Activated gamma-delta T cell (primary cell): Measurements from ENCODE around the gene MMD.
A peak's percentile ranks its signal among the peaks of the same experiment; 100 is the strongest.
"Not testable (repeated sequence)": the region's sequence is repeated elsewhere in the genome, so short reads cannot be mapped to it uniquely, and the experiment has no call there.

Source experiments
- DNase-seq: peaks from one replicate; lab custom pipeline; 2025; lab: John Stamatoyannopoulos, UW

The MMD gene

DNA sequence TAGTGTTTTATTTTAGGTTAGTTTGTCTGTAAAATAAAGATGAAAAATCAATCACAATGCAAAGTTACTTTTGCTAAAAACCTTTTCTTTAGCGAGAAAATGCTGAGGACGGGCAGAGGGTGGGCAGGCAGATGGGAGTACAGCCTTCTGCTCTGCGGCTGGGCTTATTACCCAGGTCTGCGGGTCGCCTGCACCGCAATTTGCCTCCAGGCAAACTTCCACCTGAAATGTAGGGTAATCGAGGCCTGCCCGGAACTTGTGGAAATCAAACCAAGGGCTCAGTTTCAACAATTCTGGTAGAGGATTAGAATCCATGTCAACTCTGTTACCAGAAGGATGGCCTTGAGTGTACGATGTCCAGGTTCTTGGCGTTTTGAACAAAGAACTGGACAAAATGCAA is 22.3 kb upstream of the MMD start:
- no peak for DNase-seq

DNA sequence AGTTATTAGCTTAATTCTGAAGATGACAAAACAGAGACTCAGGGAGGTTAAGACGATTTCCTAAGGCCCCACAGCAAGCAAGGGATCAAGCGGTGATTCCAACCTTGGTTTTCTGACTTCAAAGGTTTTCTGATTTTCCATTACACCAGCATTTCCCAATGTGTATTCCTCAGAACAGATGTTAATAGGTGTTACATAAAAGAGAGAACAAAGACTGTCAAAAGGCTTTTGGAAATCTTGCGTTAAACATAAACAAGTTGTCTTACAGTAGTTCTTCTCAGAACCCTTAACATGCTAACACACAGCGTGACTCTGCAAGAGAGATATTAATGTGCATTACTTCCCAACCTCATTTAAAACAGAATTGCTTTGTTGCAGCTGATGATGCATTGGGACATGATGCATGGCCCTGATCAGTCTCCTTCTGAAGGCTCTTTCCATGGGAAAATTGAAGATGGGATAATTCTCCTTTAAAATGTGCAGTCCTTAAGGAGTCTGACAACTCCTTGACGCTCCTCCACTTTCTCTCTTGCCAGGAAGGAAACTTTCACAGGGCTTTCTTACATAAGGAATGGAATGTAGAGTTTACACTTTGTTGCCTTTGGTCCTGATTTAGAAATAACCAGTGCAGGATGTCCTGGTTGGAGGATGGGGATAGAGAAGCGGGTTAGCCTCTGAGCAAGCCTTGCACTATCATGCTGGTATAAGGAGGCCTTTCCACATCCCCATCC is 21.5 kb upstream of the MMD start:
- no peak for DNase-seq

- no peak for DNase-seq
These were observed 20.8 kb upstream of the MMD start for GRCh38 chr17:55442462-55442861.

DNA sequence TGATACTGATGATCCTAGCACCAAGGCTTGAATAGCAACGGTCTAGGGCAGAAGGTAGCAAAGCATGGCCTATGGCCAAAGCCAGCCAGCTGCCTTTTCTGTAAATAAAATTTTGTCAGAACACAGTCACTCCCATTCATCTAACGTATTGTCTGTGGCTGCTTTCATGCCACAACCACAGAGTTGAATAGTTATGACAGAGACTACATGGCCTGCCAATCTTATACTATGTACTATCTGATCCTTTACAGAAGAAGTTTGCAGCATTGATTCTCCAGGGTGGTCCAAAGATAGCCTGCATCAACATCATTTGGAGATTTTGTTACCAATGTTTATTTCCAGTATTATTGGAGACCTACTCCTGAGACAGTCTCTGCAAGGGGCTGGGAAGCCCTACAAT is 19.9 kb upstream of the MMD start:
- DNase-seq: no peak

GRCh38 chr17:55440391-55440790 is 18.8 kb upstream of the MMD start:
- no peak for DNase-seq

DNA sequence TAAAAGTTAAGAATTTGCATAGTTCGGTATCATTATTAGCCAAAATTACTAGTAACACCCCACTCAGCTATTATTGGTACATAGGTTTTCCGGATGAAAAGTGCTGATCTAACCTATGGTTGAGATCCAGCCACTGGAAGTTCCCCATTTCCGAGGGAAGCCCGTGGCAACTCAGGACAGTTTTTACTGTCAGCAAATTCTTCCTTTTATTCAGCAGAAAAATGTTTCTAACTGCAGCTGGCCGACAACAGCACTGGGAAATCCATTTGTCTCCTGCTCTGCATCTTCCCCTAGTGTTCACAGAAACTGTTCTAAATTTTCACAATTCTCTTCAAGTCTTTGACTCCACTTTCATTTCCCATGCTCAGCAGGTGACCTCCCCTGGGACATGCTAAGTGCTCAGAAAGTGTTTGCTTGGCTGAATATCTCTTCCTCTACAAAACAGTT is 15.5 kb upstream of the MMD start:
- no peak for DNase-seq

DNA sequence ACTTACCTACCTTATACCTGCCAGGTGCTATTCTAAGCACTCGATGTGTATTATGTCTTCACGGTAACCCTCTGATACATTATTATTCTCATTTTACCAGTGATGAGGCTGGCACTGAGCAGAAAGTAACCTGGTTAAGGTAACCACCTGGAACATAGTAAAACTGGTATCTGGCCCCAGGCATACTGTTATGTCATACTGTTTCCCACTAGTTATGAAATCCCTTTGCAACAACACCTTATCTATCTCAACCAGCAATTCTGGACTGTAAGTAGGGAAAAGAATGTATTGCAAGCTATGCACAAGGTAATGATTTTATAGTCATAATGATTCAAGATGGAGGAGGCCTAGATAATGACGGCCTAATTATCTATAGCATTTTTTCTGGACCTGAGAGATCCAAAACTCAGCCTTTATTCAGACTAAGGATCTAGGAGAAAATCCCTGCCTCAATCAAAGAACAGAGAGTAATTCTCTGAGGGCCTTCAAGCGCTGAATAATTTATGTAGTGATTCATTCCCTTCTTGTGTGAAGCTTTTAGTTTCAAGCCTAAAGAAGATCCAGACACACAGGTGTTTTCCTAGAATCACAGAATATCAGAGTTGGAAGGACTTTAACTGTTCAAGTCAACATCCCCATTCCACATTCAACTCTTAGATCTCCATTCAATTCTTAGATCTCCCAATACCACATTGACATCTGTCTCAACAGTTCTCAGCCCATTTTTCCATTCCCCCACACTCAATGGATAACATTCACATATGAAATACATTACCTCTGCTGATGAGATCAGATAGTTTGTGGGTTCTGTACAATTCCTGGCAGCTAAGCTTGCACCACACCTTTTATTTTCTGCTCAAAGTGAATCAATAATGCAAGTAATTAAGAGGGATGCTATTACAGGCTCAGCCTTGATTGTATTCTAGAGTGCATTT is 14.9 kb upstream of the MMD start:
- DNase-seq: no peak

- DNase-seq: no peak
These were observed 13.8 kb upstream of the MMD start for GRCh38 chr17:55435408-55435807.

DNA sequence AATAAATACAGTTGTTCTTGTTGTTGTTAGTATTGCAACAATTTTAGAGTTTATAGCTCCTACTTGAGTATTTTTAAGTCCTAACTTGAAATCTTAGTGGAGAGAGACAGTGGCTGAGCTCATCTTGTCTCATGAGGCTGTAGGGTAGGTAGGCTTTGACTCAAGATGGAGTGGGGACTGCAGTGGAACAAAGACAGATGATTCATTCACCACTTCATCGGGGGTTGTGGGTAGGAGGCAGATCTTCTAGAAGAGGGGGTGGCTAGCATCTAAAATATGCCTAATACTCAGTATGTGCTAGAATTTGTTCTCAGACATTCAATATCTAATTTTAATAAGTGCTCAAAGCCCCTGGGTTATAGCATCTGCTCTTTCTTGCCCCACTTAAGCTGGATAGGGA is 13.1 kb upstream of the MMD start:
- DNase-seq: no peak

- no peak for DNase-seq
These were observed 12.2 kb upstream of the MMD start for GRCh38 chr17:55433629-55434422.

GRCh38 chr17:55433029-55433628 is 11.5 kb upstream of the MMD start:
- DNase-seq: no peak

DNA sequence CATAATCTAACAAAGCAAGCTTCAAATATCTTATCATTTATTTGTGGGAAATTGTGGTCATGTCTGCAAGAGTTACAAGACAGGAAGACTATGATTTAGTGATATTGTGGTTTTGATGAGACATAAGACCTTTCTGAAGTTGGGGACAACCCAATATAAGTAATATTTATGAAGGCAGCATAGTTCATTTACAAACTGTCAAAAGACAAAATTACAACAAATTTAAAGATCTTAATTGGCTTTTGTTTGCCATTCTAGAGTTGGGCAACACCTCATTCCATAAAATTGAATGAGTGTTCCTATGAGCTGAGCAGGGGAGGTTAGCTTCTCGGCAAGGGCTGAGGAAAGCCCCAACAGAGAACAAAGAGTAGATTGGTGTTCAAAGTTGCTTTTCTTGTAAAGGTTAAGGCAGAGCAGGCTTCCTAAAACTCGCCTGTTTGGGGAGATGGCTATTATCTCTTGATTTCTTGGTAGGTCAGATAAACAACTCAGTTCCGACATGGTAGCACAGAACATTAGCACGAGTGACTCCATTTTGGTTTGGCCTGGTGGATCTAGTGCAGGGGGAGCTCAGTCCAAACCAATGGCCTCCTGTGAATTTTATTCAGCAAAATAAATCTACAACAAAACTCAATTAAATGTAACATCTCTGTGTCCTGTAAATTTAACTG is 10.9 kb upstream of the MMD start:
- DNase-seq: no peak

DNA sequence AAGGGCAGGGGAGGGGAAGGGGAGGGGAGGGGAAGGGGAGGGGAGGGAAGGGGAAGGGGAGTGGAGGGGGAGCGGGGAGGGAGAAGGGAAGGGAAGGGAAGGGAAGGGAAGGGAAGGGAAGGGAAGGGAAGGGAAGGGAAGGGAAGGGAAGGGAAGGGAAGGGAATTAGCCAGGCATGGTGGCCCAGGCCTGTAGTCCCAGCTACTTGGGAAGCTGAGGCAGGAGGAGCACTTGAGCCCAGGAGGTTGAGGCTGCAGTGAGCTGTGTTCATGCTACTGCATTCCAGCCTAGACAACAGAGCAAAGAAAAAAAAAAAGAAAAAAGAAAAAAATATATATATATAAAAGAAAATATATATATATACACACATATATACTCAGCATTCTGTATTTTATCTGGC is 10.3 kb upstream of the MMD start:
- DNase-seq: not testable (repeated sequence)

DNA sequence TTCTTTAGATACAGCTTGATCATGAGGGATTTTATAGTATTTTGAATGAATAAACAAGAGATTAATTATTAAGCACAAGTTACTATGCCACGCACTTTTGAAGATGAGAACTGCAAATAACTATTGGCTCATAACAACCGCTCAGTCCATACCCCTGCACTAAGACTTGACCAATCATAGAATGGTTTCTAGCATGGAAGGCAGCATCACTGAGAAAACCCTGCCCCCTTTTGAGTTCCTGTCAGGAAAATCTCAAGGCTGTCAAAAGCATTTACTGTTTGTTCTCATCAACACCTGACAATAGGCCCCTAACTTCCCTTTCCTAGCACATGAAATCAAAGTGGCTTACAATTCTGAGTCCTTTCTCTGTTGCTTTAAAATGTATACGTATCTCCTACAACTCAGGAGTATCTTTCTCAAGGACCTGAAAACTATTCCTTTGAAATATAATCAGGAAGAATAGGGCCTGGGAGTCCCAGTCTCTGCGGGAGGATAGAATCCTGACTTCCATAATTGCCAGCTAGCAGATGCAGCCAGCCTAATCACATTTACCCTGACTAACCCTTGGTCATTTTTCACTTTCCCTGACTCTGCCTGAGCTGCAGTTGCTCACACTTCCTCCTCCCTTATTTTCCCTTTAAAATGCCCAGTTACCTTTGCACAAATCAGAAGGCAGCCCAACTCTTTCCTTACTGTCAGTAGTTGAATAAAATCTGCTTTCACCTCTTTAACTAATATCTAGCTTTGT is 9.1 kb upstream of the MMD start:
- DNase-seq: no peak

- no peak for DNase-seq
These were observed 5.9 kb upstream of the MMD start for GRCh38 chr17:55427587-55427882.

GRCh38 chr17:55426851-55427586 is 5.4 kb upstream of the MMD start:
- DNase-seq: no peak

GRCh38 chr17:55424893-55425540 is 3.4 kb upstream of the MMD start:
- DNase-seq: no peak

DNA sequence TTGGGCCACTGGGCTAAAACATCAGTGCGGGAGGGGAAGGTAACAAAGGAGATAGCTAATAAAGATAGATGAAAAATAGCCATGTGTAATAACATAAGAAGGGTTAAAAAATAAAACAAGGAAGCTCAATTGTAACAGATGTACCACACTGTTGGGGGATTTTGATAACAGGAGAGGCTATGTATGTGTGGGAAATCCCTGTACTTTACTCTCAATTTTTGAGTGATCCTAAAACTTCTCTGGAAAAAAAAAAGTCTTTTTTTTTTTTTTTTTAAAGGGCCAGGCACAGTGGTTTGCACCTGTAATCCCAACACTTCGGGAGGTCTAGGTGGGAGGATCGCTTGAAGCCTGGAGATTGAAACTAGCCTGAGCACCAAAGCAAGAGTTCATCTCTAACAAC is 1.9 kb upstream of the MMD start:
- no peak for DNase-seq

- not testable (repeated sequence) for DNase-seq
These were observed 1.2 kb upstream of the MMD start for GRCh38 chr17:55422828-55423164.

DNA sequence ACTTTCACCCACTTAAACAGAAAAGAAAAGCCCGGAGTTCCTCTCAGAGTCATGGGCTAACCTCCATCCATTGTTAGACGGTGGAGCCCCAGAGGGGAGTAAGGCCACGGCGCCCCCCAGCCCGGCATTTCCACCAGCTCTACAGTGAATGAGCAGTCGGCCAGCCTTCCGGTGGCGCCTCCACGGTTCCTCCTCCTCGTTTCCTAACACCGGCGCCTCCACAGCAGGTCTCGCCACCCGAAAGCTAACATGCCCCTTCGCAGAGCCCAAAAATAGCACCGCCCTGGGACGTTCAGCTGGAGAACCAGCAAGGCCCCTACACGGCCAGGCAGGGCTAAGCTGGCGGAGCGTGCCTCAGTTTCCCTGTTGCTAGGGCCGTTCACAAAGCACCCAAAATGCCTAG is 858 bp downstream of the MMD start:
- DNase-seq: peak; percentile 17
